HCT116 (cell line): ENCODE results near the gene CATSPERD. TPM values are rescaled to one million over a fixed set of nuclear protein-coding genes. Genes with fewer than 3 reads are reported as not detected.

Source experiments
- ATAC-seq: fragments of 200-7000 bp; cut with Tn5 transposase; 2 replicates; pipeline ENCODE4 v1.9.1; 2020; ENCODE audit warnings: mild to moderate bottlenecking, moderate library complexity
- BruUV-seq: library from RNA; stranded (reverse); fragments of 400-500 nt; replicated peaks from 2 replicates; lab custom pipeline; 2021; lab: Mats Ljungman, UMichigan
- CTCF ChIA-PET: fragments of 300-600 bp; sonication (Branson Sonifier 250); formaldehyde crosslinking; loops from one replicate; lab custom pipeline; 2021; ENCODE audit warnings: antibody characterized with exemption; lab: Charles Lee
- POLR2A ChIA-PET: fragments of 300-600, 350-600 bp; sonication (Branson Sonifier 250); formaldehyde crosslinking; loops from one replicate; lab custom pipeline; 2021; ENCODE audit warnings: antibody characterized with exemption; lab: Charles Lee
- RAD21 ChIA-PET, 2 experiments: fragments of 300-600 bp; sonication (Branson Sonifier 250); formaldehyde crosslinking; loops; one replicate each; lab custom pipeline; 2023; ENCODE audit warnings: low total read pairs in 2 of 2; ENCODE audit not compliant: uncharacterized antibody in 2 of 2, unreplicated experiment in 2 of 2, low non-redundant PET in 1 of 2; lab: Charles Lee
- DNase-seq: peaks from one replicate; pipeline ENCODE4 v3.0.0-alpha.2; 2010; ENCODE audit warnings: low read depth, low spot score
- H2AFZ ChIP-seq: fragments of 200-600 bp; shearing (Covaris generic), sonication (generic); 2 replicates; pipeline ENCODE4 v1.6.1; 2017; ENCODE audit warnings: low read depth, mixed run types, mixed read lengths, antibody characterized with exemption, low read length; ENCODE audit not compliant: poor library complexity, severe bottlenecking
- H3K27ac ChIP-seq: 2 replicates; pipeline ENCODE4 v1.5.1; 2012; ENCODE audit warnings: low read depth, low read length
- H3K27me3 ChIP-seq: fragments of 200-600 bp; sonication (generic); 2 replicates; pipeline ENCODE4 v1.6.1; 2016; ENCODE audit warnings: mixed run types, low read length, mixed read lengths; ENCODE audit not compliant: insufficient read depth
- H3K36me3 ChIP-seq, 2 experiments: fragments of 200-500 bp in 1 of 2; fragments of 200-600 bp in 1 of 2; sonication (Bioruptor generic) in 1 of 2; sonication (generic) in 1 of 2; 2 replicates each; pipeline versions ENCODE4 v1.5.1 to v1.6.1; 2014 to 2016; ENCODE audit warnings: low read length in 2 of 2, inconsistent platforms in 1 of 2, mixed read lengths in 1 of 2, mixed run types in 1 of 2; ENCODE audit not compliant: insufficient read depth in 2 of 2, control insufficient read depth in 1 of 2
- H3K4me1 ChIP-seq, 2 experiments: fragments of 200-600 bp in 1 of 2; sonication (generic) in 1 of 2; 2 replicates each; pipeline versions ENCODE4 v1.5.1 to v1.6.1; 2012 to 2017; ENCODE audit warnings: low read length in 2 of 2, inconsistent platforms in 1 of 2, mild to moderate bottlenecking in 1 of 2, mixed read lengths in 1 of 2, mixed run types in 1 of 2, moderate library complexity in 1 of 2; ENCODE audit not compliant: insufficient read depth in 2 of 2, control insufficient read depth in 1 of 2
- H3K4me2 ChIP-seq: fragments of 200-600 bp; sonication (generic); 2 replicates; pipeline ENCODE4 v1.6.1; 2017; ENCODE audit warnings: mixed run types, low read length, mixed read lengths
- H3K4me3 ChIP-seq, 2 experiments: fragments of 200-600 bp in 1 of 2; sonication (generic) in 1 of 2; replicated peaks in 1 of 2; 2 replicates each; pipeline ENCODE4 v1.5.1; 2011 to 2016; ENCODE audit warnings: low read length in 2 of 2, control low read depth in 1 of 2, low read depth in 1 of 2, mild to moderate bottlenecking in 1 of 2, mixed read lengths in 1 of 2, mixed run types in 1 of 2
- H3K79me2 ChIP-seq: fragments of 200-600 bp; sonication (generic); 2 replicates; pipeline ENCODE4 v1.6.1; 2017; ENCODE audit warnings: mild to moderate bottlenecking, mixed run types, low read length, moderate library complexity, mixed read lengths; ENCODE audit not compliant: insufficient read depth
- H3K9ac ChIP-seq: fragments of 200-600 bp; sonication (generic); 2 replicates; pipeline ENCODE4 v1.6.1; 2016; ENCODE audit warnings: low read length, mixed read lengths
- H3K9me2 ChIP-seq: fragments of 200-600 bp; sonication (generic), shearing (Covaris generic); 2 replicates; pipeline ENCODE4 v1.6.1; 2017; ENCODE audit warnings: mixed run types, mild to moderate bottlenecking, moderate library complexity; ENCODE audit not compliant: insufficient read depth
- H3K9me3 ChIP-seq, 2 experiments: fragments of 200-500 bp in 1 of 2; fragments of 200-600 bp in 1 of 2; sonication (Bioruptor generic) in 1 of 2; sonication (generic) in 1 of 2; 2 replicates each; pipeline ENCODE4 v1.6.1; 2014 to 2017; ENCODE audit warnings: low read length in 2 of 2, mixed read lengths in 2 of 2, inconsistent platforms in 1 of 2, low read depth in 1 of 2, mild to moderate bottlenecking in 1 of 2, mixed run types in 1 of 2, moderate library complexity in 1 of 2; ENCODE audit not compliant: control insufficient read depth in 1 of 2, insufficient read depth in 1 of 2
- H4K20me1 ChIP-seq: fragments of 200-600 bp; sonication (generic), shearing (Covaris generic); 2 replicates; pipeline ENCODE4 v1.6.1; 2017; ENCODE audit warnings: mixed run types, mild to moderate bottlenecking, moderate library complexity; ENCODE audit not compliant: insufficient read depth
- CBX3 ChIP-seq: IDR thresholded peaks from 2 replicates; pipeline ENCODE4 v1.6.1; 2012; ENCODE audit warnings: low read depth
- CTCF ChIP-seq, 3 experiments: fragments of 200-600 bp in 1 of 3; sonication (generic) in 1 of 3; IDR thresholded peaks in 2 of 3; conservative IDR thresholded peaks in 1 of 3; 2 replicates each; pipeline ENCODE4 v1.5.1; 2012 to 2017; ENCODE audit warnings: low read depth in 2 of 3, low read length in 2 of 3, antibody characterized with exemption in 1 of 3, borderline replicate concordance in 1 of 3, control low read depth in 1 of 3, mild to moderate bottlenecking in 1 of 3, mixed read lengths in 1 of 3, mixed run types in 1 of 3, moderate library complexity in 1 of 3; ENCODE audit not compliant: insufficient read depth in 1 of 3
- EGR1 ChIP-seq: IDR thresholded peaks from 2 replicates; pipeline ENCODE4 v1.6.1; 2012; ENCODE audit warnings: low read depth
- POLR2A ChIP-seq: IDR thresholded peaks from 2 replicates; pipeline ENCODE4 v1.7.0; 2011; ENCODE audit warnings: borderline replicate concordance; ENCODE audit not compliant: insufficient read depth, insufficient read length; ENCODE audit errors: extremely low read depth
- POLR2AphosphoS5 ChIP-seq: IDR thresholded peaks from 2 replicates; pipeline ENCODE4 v1.6.1; 2011; ENCODE audit warnings: mild to moderate bottlenecking, low read depth, low read length, moderate library complexity
- SIN3A ChIP-seq: IDR thresholded peaks from 2 replicates; pipeline ENCODE4 v1.6.1; 2012; ENCODE audit warnings: low read depth
- SP1 ChIP-seq: IDR thresholded peaks from 2 replicates; pipeline ENCODE4 v1.6.1; 2012; ENCODE audit warnings: low read depth
- ZBTB33 ChIP-seq: IDR thresholded peaks from 2 replicates; pipeline ENCODE4 v1.6.1; 2011; ENCODE audit warnings: mild to moderate bottlenecking, low read length, moderate library complexity; ENCODE audit not compliant: insufficient replicate concordance; ENCODE audit errors: extremely low read depth
- ZNF274 ChIP-seq: fragments of 200-500 bp; sonication (Bioruptor generic); IDR thresholded peaks from 2 replicates; pipeline ENCODE4 v1.6.1; 2014; ENCODE audit warnings: mild to moderate bottlenecking, low read depth, low read length, inconsistent platforms
- intact Hi-C: fragments of 100-400 bp; cut with micrococcal nuclease; formaldehyde crosslinking; loops from 2 replicates; pipeline ENCODE4 v1.10.0; 2022
- total RNA-seq: library from RNA; stranded (reverse); gene quantifications from one replicate; pipeline ENCODE4 v1.2.1, GENCODE V29; 2021; ENCODE audit not compliant: unreplicated experiment
- TF ChIP-seq, protein P1 (sequence below): IDR thresholded peaks from 2 replicates; pipeline ENCODE4 v1.6.1; 2012
- TF ChIP-seq, protein P2 (sequence below): IDR thresholded peaks from 2 replicates; pipeline ENCODE4 v1.6.1; 2012

The CATSPERD gene
- total RNA-seq, 1 experiment from 2014 or later: not detected

GRCh38 chr19:5690125-5690954, 30.1 kb upstream of the CATSPERD start, which contains the start of gene RPL36 (continued):
- TF ChIP-seq SIN3A (peak; percentile 94), ZBTB33 (peak; percentile 72)

DNA sequence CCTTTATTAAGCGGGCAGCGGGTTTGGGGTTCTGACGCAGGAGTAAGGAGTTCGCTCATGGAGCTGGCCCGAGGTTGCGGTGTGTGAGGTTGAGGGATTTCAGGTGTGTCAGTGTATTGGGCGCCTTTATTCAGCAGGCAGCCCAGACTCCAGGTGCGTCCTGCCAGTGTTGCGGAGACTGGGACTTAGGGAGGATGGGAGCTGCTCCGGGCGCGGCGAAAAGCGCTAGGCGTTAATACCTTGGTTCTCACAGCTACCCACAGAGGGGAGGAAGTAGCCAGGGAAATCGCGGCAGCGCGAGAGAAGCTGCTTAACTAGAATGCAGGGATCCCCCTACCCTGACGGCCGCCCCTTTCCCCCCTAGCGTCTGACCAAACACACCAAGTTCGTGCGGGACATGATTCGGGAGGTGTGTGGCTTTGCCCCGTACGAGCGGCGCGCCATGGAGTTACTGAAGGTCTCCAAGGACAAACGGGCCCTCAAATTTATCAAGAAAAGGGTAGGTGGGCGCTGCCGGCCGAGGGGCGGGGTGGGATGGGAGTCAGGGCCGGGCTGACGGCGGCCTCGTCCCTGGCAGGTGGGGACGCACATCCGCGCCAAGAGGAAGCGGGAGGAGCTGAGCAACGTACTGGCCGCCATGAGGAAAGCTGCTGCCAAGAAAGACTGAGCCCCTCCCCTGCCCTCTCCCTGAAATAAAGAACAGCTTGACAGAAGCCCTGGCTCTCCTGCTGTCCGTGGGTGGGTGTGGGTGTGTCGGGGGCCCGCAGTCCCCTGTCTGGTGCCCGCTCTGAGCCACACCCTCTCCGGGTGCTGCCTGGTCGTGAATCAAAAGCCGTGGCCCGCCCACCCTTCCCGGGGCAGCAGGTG, 29.2 kb upstream of the CATSPERD start:
- TSS peak; percentile 85 for BruUV-seq

More for the DNA sequence above, 29.2 kb upstream of the CATSPERD start:
- Histone ChIP-seq H2AFZ (no peak overlapping the region), H3K4me1 (peaks cover 10 to 44% of the 10 kb centered on the region in 2 experiments; a peak in 3 of 4 replicates), H3K9ac (peak overlapping the region; percentile 100), H3K9me3 (no peaks in the 10 kb centered on the region), H3K4me2 (peak overlapping the region; percentile 92), H3K36me3 (peaks cover 10 to 56% of the 10 kb centered on the region in 2 experiments; a peak in 2 of 4 replicates), H3K4me3 (peak overlapping the region; percentile 85 to 99), H3K79me2 (peaks cover 57% of the 10 kb centered on the region), H3K27me3 (no peaks in the 10 kb centered on the region), H3K9me2 (no peaks in the 10 kb centered on the region), H3K27ac (peak overlapping the region; percentile 93), H4K20me1 (peaks cover 17% of the 10 kb centered on the region; the same call in 1 of the 2 replicates)
- RAD21 ChIA-PET: interaction anchor here in 1 of 2 experiments (0.6 kb wide), 1 partner anchor 13 kb away, joined by 3 read pairs; no protein-coding TSS in a partner anchor
- DNase-seq: no peak
- CTCF ChIA-PET: no interaction called here
- TF ChIP-seq POLR2AphosphoS5 (peak; percentile 86), CBX3 (no peak), SIN3A (peak; percentile 78), EGR1 (peak; percentile 79), POLR2A (peak; percentile 17), ZNF274 (no peak), CTCF (IDR thresholded peaks at IDR 0.05 in 2 of 3, conservative IDR thresholded peaks at IDR 0.05 in 1 of 3; ENCODE audit: borderline replicate concordance in 1 of 3, insufficient read depth in 1 of 3, low read depth in 2 of 3, low read length in 2 of 3) (no peak), SP1 (peak; percentile 35; the same call in 1 of the 2 replicates)
- TF ChIP-seq, protein P1, sequence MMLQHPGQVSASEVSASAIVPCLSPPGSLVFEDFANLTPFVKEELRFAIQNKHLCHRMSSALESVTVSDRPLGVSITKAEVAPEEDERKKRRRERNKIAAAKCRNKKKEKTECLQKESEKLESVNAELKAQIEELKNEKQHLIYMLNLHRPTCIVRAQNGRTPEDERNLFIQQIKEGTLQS: no peak
- TF ChIP-seq, protein P2, sequence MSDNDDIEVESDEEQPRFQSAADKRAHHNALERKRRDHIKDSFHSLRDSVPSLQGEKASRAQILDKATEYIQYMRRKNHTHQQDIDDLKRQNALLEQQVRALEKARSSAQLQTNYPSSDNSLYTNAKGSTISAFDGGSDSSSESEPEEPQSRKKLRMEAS: peak; percentile 35; the same call in 1 of the 2 replicates
- POLR2A ChIA-PET: interaction anchor here (0.6 to 1.4 kb wide), 4 partner anchors 22 to 69 kb away, joined by 3 to 6 read pairs (median 4); partner anchors contain the start of genes CATSPERD, LONP1 and SAFB2
- no peak for ATAC-seq
- intact Hi-C loops: loop anchor here (2.0 kb wide), 1 partner anchor 100 kb away; the partner anchor contains the start of gene DUS3L
